Hematopoietic multipotent progenitor cell treated with erythropoietin and hydrocortisone succinate and interleukin-3 and kit ligand, for 6 days (in vitro differentiated cells): Measurements from ENCODE around the gene HMG20A.

Experiments
- DNase-seq: peaks from one replicate; pipeline ENCODE4 v3.0.0-alpha.2; 2015

Gene HMG20A

GRCh38 chr15:77503240-77503639 lies 82.6 kb downstream of the HMG20A start:
- DNase-seq: no peak

DNA sequence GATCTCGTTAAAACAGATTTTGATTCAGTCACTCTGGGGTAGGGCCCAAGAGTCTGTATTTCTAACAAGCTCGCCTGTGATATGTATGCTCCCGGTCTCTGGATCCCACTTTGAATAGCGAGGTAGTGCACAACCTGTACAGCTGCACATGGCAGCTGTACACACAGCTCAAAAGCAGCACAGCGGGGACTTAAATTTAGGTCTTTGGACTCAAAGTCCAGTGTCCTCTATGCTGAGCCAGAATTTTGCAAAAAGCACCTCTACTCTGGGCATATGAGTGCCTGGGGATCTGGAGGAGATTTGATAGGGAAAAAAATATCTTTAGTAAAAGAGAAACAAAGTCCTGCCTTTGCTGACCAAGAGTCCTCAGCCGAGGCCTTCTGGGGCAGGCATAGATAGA lies 83.1 kb downstream of the HMG20A start:
- DNase-seq: no peak

DNA sequence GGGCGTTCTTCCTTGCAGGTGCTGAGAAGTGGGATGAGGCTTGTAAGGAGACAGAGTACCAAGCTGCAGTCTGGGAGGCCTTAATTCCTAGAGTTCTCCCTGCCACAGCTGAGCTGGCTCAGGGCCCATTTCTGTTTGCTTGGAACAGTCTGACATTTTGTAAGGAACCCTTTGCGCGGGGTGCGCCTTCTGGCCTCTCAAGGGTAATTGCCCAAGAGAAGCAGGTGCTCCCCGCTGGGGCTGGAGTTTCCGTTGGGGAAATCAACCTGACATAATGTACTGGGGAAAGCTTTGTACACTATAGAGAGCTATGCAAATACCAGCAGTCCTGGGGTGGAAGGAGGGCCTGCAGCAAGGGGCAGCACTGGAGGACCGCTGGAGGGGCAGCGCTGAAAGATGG lies 83.6 kb downstream of the HMG20A start:
- DNase-seq: no peak

- DNase-seq: no peak
Observed at GRCh38 chr15:77504871-77505270, 84.2 kb downstream of the HMG20A start.

DNA sequence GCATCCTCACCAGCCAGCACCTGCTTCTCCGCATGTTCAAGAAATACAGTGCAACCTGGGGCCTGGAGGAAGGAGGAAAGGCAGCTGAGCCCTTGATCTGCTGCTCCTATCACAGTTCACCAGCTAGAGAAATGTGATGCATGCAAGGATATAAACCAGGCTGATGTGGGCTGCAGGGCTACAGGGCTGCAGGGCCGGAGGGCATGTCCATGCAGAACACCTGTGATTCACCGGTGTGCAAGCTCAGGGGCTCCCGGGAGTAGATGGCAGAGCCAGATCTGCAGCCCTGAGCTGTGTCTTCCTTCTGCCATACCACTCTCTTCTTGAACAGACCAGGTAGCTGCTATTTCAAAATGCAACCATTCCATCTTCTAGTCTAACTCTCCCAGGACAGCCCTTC lies 84.9 kb downstream of the HMG20A start:
- no peak for DNase-seq

DNA sequence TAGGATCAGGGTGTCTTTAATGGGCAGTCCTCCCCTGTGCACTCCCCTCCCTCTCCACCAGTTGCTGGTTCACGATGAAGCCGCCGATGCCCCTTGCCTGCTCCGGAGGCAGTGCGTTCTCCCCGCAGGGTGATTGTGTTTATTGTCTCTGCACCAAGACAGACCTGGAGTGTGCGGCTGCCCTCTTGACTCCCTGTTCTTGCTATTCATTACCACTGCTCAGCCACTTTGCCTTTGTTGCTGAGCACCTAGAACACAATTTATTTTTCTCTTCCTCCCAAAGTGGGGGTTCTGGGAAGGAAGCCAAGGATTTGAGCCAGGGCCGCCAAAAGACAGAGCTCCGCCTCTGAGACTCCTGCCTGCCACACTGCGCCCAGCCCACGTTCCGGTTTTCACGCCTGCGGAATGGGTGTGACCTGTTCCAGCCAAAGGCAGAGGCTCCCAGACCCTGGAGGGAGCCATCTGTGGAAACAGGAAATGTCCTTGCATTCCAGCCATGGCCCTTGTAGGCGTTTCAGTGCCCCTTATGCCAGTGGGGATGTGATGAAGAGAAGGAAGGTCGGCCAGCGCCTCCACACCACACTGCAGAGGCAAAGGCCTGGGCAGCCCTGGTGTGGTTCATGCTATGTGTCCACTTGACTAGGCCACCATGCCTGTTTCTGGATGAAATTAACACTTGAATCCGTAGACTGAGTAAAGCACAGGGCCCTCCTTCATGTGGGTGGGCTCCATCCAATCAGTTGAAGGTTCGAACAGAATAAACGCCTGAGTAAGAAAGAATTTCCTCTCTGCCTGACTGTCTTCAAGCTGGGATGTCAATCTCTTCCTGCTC lies 85.8 kb downstream of the HMG20A start:
- DNase-seq: no peak

- peak; percentile 41 for DNase-seq
Observed at GRCh38 chr15:77507143-77507897, 86.6 kb downstream of the HMG20A start.

GRCh38 chr15:77507911-77508310 lies 87.2 kb downstream of the HMG20A start:
- no peak for DNase-seq

DNA sequence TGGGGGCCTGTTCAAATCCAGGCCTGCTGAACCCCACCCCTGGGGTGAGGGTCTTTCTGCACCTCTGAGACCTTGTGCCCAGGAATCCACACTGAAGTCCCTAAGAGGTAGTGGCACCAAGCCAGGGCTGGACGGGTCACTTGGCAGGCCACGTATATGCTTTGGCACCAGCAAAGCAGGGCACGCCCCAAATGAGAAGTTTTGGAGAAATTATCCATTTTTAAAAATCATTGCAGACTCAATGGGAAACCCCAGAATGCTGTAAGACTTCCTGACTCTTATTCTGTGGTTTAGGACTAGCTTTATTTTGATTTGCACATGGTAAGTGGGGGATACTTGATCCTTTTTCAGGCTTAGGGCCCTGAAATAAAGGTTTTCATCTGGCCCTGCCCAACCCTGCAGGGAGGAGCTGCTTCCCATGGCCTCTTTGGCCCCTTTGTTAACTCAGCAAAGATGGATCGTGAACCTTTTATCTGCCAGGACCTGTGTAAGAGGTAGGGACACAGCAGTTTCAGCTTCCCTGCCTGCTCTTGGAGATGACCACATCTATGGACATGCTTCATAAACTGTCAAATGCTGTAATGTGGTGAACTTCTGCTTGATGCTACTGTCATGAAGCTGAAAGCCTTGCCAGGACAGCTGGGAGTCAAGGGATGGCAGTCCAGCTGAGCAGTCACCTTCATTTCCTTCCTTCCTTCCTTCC lies 88.0 kb downstream of the HMG20A start:
- DNase-seq: no peak

- no peak for DNase-seq
Observed at GRCh38 chr15:77510066-77511057, 89.7 kb downstream of the HMG20A start.

DNA sequence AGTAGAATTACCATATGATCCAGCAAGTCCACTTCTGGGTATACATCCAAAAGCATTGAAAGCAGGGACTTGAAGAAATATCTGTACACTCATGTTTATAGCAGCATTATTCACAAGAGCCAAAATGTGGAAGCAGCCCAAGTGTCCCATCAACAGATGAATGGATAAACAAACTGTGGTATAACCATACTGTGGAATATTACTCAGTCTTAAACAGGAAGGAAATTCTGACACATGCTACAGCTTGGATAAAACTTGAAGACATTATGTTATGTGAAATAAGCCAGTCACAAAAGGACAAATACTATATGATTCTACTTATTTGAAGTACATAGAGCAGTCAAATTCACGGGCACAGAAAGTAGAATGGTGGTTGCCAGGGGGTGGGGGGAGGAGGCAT lies 91.2 kb downstream of the HMG20A start:
- DNase-seq: no peak

- DNase-seq: no peak
Observed at GRCh38 chr15:77513226-77513625, 92.5 kb downstream of the HMG20A start.

DNA sequence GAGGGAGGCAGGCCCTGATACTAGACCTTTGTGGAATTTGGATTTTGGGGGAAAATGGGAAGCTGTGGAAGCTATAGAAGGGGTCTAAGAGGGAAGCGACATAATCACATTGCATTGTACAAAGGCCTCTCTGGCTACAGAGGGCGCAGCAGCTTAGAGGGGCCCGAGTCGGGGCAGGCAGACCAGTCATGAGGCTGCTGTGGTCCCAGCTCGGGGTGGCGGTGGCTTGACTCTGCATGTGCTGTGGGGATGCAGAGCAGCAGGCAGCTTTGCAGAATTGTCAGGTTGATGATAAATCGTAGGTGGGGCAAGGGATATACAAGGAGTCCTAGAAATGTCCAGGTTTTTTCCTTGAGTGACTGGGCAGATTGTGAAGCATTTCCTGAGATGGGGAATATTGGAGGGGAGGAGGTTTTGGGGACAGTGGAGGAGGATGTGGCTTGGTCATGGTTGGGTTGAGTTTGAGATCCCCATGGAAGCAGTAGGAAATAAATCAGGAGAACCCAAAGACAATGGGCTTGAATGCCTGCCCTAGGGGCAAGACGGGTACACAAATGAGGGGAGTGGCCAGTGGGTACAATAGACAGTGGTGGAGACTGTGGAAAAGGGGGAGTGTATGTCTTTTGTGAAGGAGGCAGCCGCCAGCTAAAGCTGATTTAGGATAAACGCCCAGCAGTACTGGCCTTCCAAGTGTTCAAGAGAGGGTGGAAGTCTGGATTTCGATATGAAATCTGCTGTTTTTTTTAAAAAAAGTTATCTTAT lies 94.1 kb downstream of the HMG20A start:
- DNase-seq: no peak

- no peak for DNase-seq
Observed at GRCh38 chr15:77515613-77516012, 94.9 kb downstream of the HMG20A start.

DNA sequence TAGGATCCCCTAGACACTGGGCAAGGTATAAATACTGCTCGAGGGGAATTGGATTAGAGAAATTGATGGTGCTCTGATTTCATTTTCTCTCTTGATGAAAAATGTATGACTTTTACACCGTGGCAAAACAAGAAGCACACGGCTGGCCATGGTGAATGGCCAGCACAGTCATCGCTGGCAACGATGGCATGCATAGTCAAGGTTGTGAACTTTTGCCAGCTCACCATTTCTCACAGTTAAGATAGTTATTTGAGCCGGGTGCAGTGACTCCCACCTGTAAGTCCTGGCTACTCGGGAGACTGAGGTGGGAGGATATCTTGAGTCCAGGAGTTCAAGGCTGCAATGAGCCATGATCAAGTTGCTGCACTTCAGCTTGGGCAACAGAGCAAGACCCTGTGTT lies 95.4 kb downstream of the HMG20A start:
- DNase-seq: no peak

GRCh38 chr15:77516786-77517185 lies 96.1 kb downstream of the HMG20A start:
- no peak for DNase-seq

DNA sequence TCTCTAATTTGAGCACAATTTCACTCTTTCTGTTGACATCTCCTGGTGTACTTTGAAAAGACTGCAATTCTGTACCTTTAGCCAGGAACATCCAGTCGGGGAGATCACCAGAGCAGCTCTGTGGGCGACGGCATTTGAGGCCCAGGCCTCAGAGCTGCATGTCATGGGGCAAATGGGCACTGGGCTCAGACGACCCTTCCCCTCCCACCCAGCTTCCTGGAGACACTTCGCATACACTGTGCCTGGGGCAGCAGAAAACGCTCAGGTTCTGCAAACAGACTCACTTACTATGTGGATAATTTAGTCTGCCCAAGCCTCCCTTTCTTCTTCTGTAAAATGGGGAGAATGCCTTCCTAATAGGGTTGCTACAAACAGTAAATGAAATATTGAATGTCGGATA lies 96.9 kb downstream of the HMG20A start:
- DNase-seq: no peak

- no peak for DNase-seq
Observed at GRCh38 chr15:77518458-77518857, 97.8 kb downstream of the HMG20A start.

GRCh38 chr15:77519540-77519939 lies 98.9 kb downstream of the HMG20A start:
- no peak for DNase-seq

GRCh38 chr15:77521206-77521605 lies 100.5 kb downstream of the HMG20A start:
- DNase-seq: no peak

- DNase-seq: no peak
Observed at GRCh38 chr15:77525400-77525811, 104.7 kb downstream of the HMG20A start.
